Activated CD4-positive, alpha-beta memory T cell treated with anti-CD3 and anti-CD28 coated beads for 36 hours (primary cell): ENCODE measurements around the gene PLD5. TPM values are rescaled to one million over a fixed set of nuclear protein-coding genes. Genes with fewer than 3 reads are reported as not detected.
"Not testable (repeated sequence)": the region's sequence is repeated elsewhere in the genome, so short reads cannot be mapped to it uniquely, and the experiment has no call there.

Experiments
- CTCF ChIA-PET: fragments of 350-600 bp; sonication (Branson Sonifier 250); formaldehyde crosslinking; loops from one replicate; lab custom pipeline; 2021; ENCODE audit warnings: antibody characterized with exemption, inconsistent platforms; lab: Charles Lee
- POLR2A ChIA-PET: fragments of 350-600 bp; sonication (Branson Sonifier 250); formaldehyde crosslinking; loops from one replicate; lab custom pipeline; 2021; ENCODE audit warnings: antibody characterized with exemption; lab: Charles Lee
- DNase-seq: peaks from one replicate; pipeline ENCODE4 v3.0.0-alpha.2; 2020
- H3K27ac Mint-ChIP-seq: one replicate; pipeline ENCODE4 v1.8.0; 2021; ENCODE audit warnings: mixed read lengths
- H3K27me3 Mint-ChIP-seq: one replicate; pipeline ENCODE4 v1.8.0; 2021; ENCODE audit warnings: mixed read lengths
- H3K36me3 Mint-ChIP-seq: one replicate; pipeline ENCODE4 v1.8.0; 2021; ENCODE audit warnings: mixed read lengths
- H3K4me1 Mint-ChIP-seq: one replicate; pipeline ENCODE4 v1.8.0; 2021; ENCODE audit warnings: low read depth, mixed read lengths
- H3K4me3 Mint-ChIP-seq: one replicate; pipeline ENCODE4 v1.8.0; 2021; ENCODE audit warnings: mild to moderate bottlenecking, mixed read lengths
- H3K9me3 Mint-ChIP-seq: one replicate; pipeline ENCODE4 v1.8.0; 2021; ENCODE audit warnings: mixed read lengths
- intact Hi-C: fragments of 100-400 bp; cut with micrococcal nuclease; formaldehyde crosslinking; loops from one replicate; pipeline ENCODE4 v1.15.1; 2023
- total RNA-seq, 2 experiments: library from RNA; stranded (reverse); gene quantifications; one replicate each; pipeline ENCODE4 v1.2.3, GENCODE V29; 2021

Gene PLD5
- total RNA-seq, 2 experiments from 2014 or later: not detected

GRCh38 chr1:242240691-242241090 is 283.8 kb downstream of the PLD5 start:
- Mint-ChIP-seq H3K9me3 (peaks cover 2% of the 10 kb centered on the region), H3K4me3 (no peak overlapping the region), H3K36me3 (no peaks in the 10 kb centered on the region), H3K27me3 (no peaks in the 10 kb centered on the region), H3K27ac (no peak overlapping the region), H3K4me1 (no peaks in the 10 kb centered on the region)
- ChIA-PET POLR2A (no interaction called here), CTCF (no interaction called here)
- intact Hi-C loops: no loop called here
- no peak for DNase-seq

- Mint-ChIP-seq H3K36me3 (no peaks in the 10 kb centered on the region), H3K9me3 (peaks cover 2% of the 10 kb centered on the region), H3K27me3 (no peaks in the 10 kb centered on the region), H3K4me1 (no peaks in the 10 kb centered on the region), H3K27ac (no peak overlapping the region), H3K4me3 (no peak overlapping the region)
- intact Hi-C loops: no loop called here
- DNase-seq: no peak
- ChIA-PET CTCF (no interaction called here), POLR2A (no interaction called here)
Measured at GRCh38 chr1:242240077-242240476, 284.4 kb downstream of the PLD5 start.

DNA sequence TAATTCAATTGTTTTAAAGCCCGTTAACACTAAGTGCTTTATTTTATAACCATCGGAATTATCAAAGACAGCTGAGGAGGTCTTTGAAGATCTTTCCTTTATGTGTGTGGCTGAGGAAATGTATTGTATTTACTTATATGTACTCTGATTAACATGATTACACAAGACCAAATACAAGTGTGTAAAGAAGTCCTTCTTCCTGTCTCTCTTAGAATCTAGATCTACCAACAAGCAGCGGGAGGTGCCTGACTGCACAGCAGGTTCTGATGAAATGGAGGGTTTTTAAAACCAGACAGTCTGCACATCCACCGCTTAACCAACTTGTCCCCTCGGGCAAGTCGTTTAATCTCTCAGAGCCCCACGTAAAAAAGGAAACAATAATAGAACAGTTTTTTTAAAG is 285.1 kb downstream of the PLD5 start:
- ChIA-PET POLR2A (no interaction called here), CTCF (no interaction called here)
- no peak for DNase-seq
- no peaks in the 10 kb centered on the region for H3K4me1 Mint-ChIP-seq
- H3K27ac Mint-ChIP-seq: no peak overlapping the region
- H3K27me3 Mint-ChIP-seq: no peaks in the 10 kb centered on the region
- H3K4me3 Mint-ChIP-seq: no peak overlapping the region
- H3K9me3 Mint-ChIP-seq: peaks cover 2% of the 10 kb centered on the region
- no peaks in the 10 kb centered on the region for H3K36me3 Mint-ChIP-seq
- intact Hi-C loops: no loop called here

GRCh38 chr1:242237051-242237450 is 287.4 kb downstream of the PLD5 start:
- H3K27ac Mint-ChIP-seq: no peak overlapping the region
- DNase-seq: no peak
- no peaks in the 10 kb centered on the region for H3K4me1 Mint-ChIP-seq
- H3K36me3 Mint-ChIP-seq: no peaks in the 10 kb centered on the region
- no peaks in the 10 kb centered on the region for H3K27me3 Mint-ChIP-seq
- peaks cover 2% of the 10 kb centered on the region for H3K9me3 Mint-ChIP-seq
- POLR2A ChIA-PET: no interaction called here
- intact Hi-C loops: no loop called here
- CTCF ChIA-PET: no interaction called here
- H3K4me3 Mint-ChIP-seq: no peak overlapping the region

- Mint-ChIP-seq H3K27ac (no peak overlapping the region), H3K27me3 (no peaks in the 10 kb centered on the region), H3K4me1 (no peaks in the 10 kb centered on the region), H3K9me3 (no peaks in the 10 kb centered on the region), H3K4me3 (no peak overlapping the region), H3K36me3 (no peaks in the 10 kb centered on the region)
- ChIA-PET CTCF (no interaction called here), POLR2A (no interaction called here)
- intact Hi-C loops: no loop called here
- DNase-seq: no peak
Measured at GRCh38 chr1:242228991-242229390, 295.5 kb downstream of the PLD5 start.

GRCh38 chr1:242225767-242226573 is 298.5 kb downstream of the PLD5 start:
- H3K27ac Mint-ChIP-seq: no peak overlapping the region
- no peak for DNase-seq
- intact Hi-C loops: no loop called here
- no peaks in the 10 kb centered on the region for H3K4me1 Mint-ChIP-seq
- no peaks in the 10 kb centered on the region for H3K27me3 Mint-ChIP-seq
- H3K36me3 Mint-ChIP-seq: no peaks in the 10 kb centered on the region
- H3K9me3 Mint-ChIP-seq: no peaks in the 10 kb centered on the region
- ChIA-PET POLR2A (no interaction called here), CTCF (no interaction called here)
- no peak overlapping the region for H3K4me3 Mint-ChIP-seq

- CTCF ChIA-PET, H3K9me3 Mint-ChIP-seq, intact Hi-C loops, POLR2A ChIA-PET, H3K36me3 Mint-ChIP-seq, DNase-seq, H3K27me3 Mint-ChIP-seq, H3K4me3 Mint-ChIP-seq, H3K27ac Mint-ChIP-seq, H3K4me1 Mint-ChIP-seq: not testable (repeated sequence)
Measured at GRCh38 chr1:242224878-242225766, 299.4 kb downstream of the PLD5 start.

GRCh38 chr1:242224461-242224860 is 300.0 kb downstream of the PLD5 start:
- no peaks in the 10 kb centered on the region for H3K9me3 Mint-ChIP-seq
- no peaks in the 10 kb centered on the region for H3K27me3 Mint-ChIP-seq
- ChIA-PET CTCF (no interaction called here), POLR2A (no interaction called here)
- no peak for DNase-seq
- no peaks in the 10 kb centered on the region for H3K4me1 Mint-ChIP-seq
- intact Hi-C loops: no loop called here
- no peak overlapping the region for H3K4me3 Mint-ChIP-seq
- no peaks in the 10 kb centered on the region for H3K36me3 Mint-ChIP-seq
- no peak overlapping the region for H3K27ac Mint-ChIP-seq

DNA sequence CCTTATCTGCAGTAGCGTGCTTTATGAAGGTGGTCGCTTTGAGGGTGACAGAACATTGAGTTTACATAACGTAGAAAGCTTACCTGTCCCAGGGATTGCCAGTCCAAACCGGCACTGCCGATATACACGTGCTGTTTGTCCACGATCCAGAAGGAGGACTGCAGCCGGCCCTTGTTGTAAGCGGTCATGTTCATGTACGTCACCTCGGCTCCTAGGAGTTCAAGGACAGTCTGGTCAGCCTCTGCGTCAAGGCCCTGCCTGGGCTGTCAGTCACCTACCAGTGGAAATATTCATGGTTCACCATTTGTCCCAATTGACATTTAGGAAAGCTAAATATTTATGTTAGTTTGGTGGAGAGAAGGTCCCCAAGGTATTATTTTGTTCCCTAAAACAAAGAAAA is 304.6 kb downstream of the PLD5 start:
- ChIA-PET CTCF (no interaction called here), POLR2A (no interaction called here)

GRCh38 chr1:242219298-242219901 is 305.1 kb downstream of the PLD5 start:
- H3K36me3 Mint-ChIP-seq: no peaks in the 10 kb centered on the region
- peaks cover 12% of the 10 kb centered on the region for H3K9me3 Mint-ChIP-seq
- intact Hi-C loops: no loop called here
- H3K4me3 Mint-ChIP-seq: no peak overlapping the region
- ChIA-PET CTCF (no interaction called here), POLR2A (no interaction called here)
- no peaks in the 10 kb centered on the region for H3K27me3 Mint-ChIP-seq
- no peaks in the 10 kb centered on the region for H3K4me1 Mint-ChIP-seq
- DNase-seq: no peak
- no peak overlapping the region for H3K27ac Mint-ChIP-seq

More for the DNA sequence above, 304.6 kb downstream of the PLD5 start:
- intact Hi-C loops: no loop called here
- H3K27ac Mint-ChIP-seq: no peak overlapping the region
- H3K4me3 Mint-ChIP-seq: no peak overlapping the region
- no peaks in the 10 kb centered on the region for H3K27me3 Mint-ChIP-seq
- no peaks in the 10 kb centered on the region for H3K36me3 Mint-ChIP-seq
- no peak for DNase-seq
- no peaks in the 10 kb centered on the region for H3K4me1 Mint-ChIP-seq
- H3K9me3 Mint-ChIP-seq: peaks cover 12% of the 10 kb centered on the region

- H3K9me3 Mint-ChIP-seq: peaks cover 12% of the 10 kb centered on the region
- no peak overlapping the region for H3K27ac Mint-ChIP-seq
- no peaks in the 10 kb centered on the region for H3K4me1 Mint-ChIP-seq
- POLR2A ChIA-PET: no interaction called here
- no peaks in the 10 kb centered on the region for H3K27me3 Mint-ChIP-seq
- intact Hi-C loops: no loop called here
- no peaks in the 10 kb centered on the region for H3K36me3 Mint-ChIP-seq
- DNase-seq: no peak
- CTCF ChIA-PET: no interaction called here
- H3K4me3 Mint-ChIP-seq: no peak overlapping the region
Measured at GRCh38 chr1:242216368-242216767, 308.1 kb downstream of the PLD5 start.

- intact Hi-C loops, H3K27ac Mint-ChIP-seq, H3K4me1 Mint-ChIP-seq, H3K27me3 Mint-ChIP-seq, H3K36me3 Mint-ChIP-seq, DNase-seq, H3K4me3 Mint-ChIP-seq, POLR2A ChIA-PET, CTCF ChIA-PET: not testable (repeated sequence)
- peaks cover 12% of the 10 kb centered on the region for H3K9me3 Mint-ChIP-seq
Measured at GRCh38 chr1:242214455-242214854, 310.0 kb downstream of the PLD5 start.
